ENCODE data around the gene GRIK4. TPM values are rescaled to one million over a fixed set of nuclear protein-coding genes. Genes with fewer than 3 reads are reported as not detected.
A peak's percentile ranks its signal among the peaks of the same experiment; 100 is the strongest.

The GRIK4 gene
- total and polyA plus RNA-seq, 9 of the 15 experiments (the other 6 are each of a cell fraction or from before 2014, with no cell fraction given): not detected

DNA sequence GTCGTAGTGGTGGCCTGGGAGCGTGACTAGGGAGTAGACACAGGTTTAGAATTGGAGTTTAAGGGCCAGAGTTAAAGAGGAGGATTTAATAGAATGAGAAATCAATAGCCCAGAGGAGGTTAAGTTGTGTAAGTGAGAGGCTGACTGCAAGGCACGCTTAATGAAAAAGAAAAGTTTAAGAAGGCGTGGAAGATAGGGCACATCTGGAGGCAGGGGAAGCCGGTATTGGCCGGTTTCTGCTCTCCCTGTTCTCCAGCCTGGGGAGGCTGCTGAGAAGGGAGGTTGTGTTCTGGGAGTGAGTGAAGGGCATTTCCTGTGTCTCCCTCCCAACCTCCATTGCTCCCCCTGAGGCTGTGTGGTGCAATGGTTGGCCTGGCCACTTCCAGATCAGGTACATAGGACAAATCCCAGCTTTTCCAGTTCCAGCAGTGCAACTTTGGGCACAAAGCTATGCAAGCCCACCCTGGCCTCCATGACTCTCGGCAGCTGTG, 6.3 kb downstream of the GRIK4 start:
- FAIRE-seq: no peak
- WGBS (ENCODE audit: insufficient coverage, low coverage, missing lambda C conversion rate): 3% methylated on average over 7 of the region's 7 CpGs

More for the DNA sequence above, 6.3 kb downstream of the GRIK4 start:
- Histone ChIP-seq H3K4me1 (replicated peaks in 1 of 2; ENCODE audit: control insufficient read depth in 2 of 2, insufficient read depth in 2 of 2, low read length in 2 of 2) (peaks cover 0 to 6% of the 10 kb centered on the region in 2 experiments; a peak in 1 of 5 replicates), H3K27ac (ENCODE audit: extremely low read depth, low read depth, low read length) (no peak overlapping the region), H3K36me3 (ENCODE audit: control insufficient read depth, insufficient read depth, low read length) (no peaks in the 10 kb centered on the region), H3K9me3 (replicated peaks; ENCODE audit: control insufficient read depth, insufficient read depth, low read depth, low read length) (no peaks in the 10 kb centered on the region), H2AFZ (ENCODE audit: low read depth, low read length) (no peak overlapping the region), H3K4me3 (no peak overlapping the region), H4K20me1 (replicated peaks; ENCODE audit: control insufficient read depth, insufficient read depth, low read length) (peaks cover 18% of the 10 kb centered on the region), H3K79me2 (ENCODE audit: control insufficient read depth, insufficient read depth, low read length) (no peaks in the 10 kb centered on the region), H3K9me1 (ENCODE audit: control insufficient read depth, insufficient read depth, low read length) (no peaks in the 10 kb centered on the region), H3K4me2 (ENCODE audit: insufficient read depth, low read length) (no peak overlapping the region), H3K27me3 (ENCODE audit: control insufficient read depth in 2 of 2, insufficient read depth in 2 of 2, low read length in 2 of 2) (peaks cover 45 to 94% of the 10 kb centered on the region in 2 experiments; a peak in 4 of 5 replicates), H3K9ac (ENCODE audit: insufficient read depth in 1 of 2, low read depth in 2 of 2, low read length in 2 of 2) (no peak overlapping the region; a peak in 1 of 4 replicates)
- BruUV-seq (replicated peaks): no TSS peak
- DNase-seq (ENCODE audit: extremely low read depth in 1 of 4, low spot score in 3 of 4) (peak in 1 of 4 experiments; percentile 32), ATAC-seq (no peak; the same call in 2 of the 3 replicates)
- ChIA-PET CTCF (ENCODE audit: low intra/inter-chr PET ratio) (no interaction called here), POLR2A (no interaction called here)
- in situ Hi-C loops (cut with MboI) (no loop called here), intact Hi-C loops (cut with micrococcal nuclease) (loop anchor here (2.0 kb wide), 1 partner anchor 593 kb away; no protein-coding TSS in a partner anchor)
- TF ChIP-seq, protein P1, sequence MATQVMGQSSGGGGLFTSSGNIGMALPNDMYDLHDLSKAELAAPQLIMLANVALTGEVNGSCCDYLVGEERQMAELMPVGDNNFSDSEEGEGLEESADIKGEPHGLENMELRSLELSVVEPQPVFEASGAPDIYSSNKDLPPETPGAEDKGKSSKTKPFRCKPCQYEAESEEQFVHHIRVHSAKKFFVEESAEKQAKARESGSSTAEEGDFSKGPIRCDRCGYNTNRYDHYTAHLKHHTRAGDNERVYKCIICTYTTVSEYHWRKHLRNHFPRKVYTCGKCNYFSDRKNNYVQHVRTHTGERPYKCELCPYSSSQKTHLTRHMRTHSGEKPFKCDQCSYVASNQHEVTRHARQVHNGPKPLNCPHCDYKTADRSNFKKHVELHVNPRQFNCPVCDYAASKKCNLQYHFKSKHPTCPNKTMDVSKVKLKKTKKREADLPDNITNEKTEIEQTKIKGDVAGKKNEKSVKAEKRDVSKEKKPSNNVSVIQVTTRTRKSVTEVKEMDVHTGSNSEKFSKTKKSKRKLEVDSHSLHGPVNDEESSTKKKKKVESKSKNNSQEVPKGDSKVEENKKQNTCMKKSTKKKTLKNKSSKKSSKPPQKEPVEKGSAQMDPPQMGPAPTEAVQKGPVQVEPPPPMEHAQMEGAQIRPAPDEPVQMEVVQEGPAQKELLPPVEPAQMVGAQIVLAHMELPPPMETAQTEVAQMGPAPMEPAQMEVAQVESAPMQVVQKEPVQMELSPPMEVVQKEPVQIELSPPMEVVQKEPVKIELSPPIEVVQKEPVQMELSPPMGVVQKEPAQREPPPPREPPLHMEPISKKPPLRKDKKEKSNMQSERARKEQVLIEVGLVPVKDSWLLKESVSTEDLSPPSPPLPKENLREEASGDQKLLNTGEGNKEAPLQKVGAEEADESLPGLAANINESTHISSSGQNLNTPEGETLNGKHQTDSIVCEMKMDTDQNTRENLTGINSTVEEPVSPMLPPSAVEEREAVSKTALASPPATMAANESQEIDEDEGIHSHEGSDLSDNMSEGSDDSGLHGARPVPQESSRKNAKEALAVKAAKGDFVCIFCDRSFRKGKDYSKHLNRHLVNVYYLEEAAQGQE (IDR thresholded peaks at IDR 0.05; ENCODE audit: borderline replicate concordance): peak; percentile 29; the same call in 1 of the 2 replicates
- TF ChIP-seq, protein P1 (CRISPR knock-in tag; IDR thresholded peaks at IDR 0.05; ENCODE audit: low read depth): no peak
- TF ChIP-seq, protein P2, sequence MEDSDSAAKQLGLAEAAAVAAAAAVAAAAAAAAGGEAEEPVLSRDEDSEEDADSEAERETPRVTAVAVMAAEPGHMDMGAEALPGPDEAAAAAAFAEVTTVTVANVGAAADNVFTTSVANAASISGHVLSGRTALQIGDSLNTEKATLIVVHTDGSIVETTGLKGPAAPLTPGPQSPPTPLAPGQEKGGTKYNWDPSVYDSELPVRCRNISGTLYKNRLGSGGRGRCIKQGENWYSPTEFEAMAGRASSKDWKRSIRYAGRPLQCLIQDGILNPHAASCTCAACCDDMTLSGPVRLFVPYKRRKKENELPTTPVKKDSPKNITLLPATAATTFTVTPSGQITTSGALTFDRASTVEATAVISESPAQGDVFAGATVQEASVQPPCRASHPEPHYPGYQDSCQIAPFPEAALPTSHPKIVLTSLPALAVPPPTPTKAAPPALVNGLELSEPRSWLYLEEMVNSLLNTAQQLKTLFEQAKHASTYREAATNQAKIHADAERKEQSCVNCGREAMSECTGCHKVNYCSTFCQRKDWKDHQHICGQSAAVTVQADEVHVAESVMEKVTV (CRISPR knock-in tag; IDR thresholded peaks at IDR 0.05): no peak

Data from K562 (cell line).